HepG2 (cell line): Measurements from ENCODE around the gene GGA1. TPM values are rescaled to one million over a fixed set of nuclear protein-coding genes. Genes with fewer than 3 reads are reported as not detected.

Experiments used
- AKAP8 ChIP-seq: sonication (generic); formaldehyde crosslinking; IDR thresholded peaks from 2 replicates; pipeline ENCODE4 v1.5.1; 2020; ENCODE audit warnings: mild to moderate bottlenecking, missing genetic modification reagents
- ATF2 ChIP-seq: sonication (generic); formaldehyde crosslinking; IDR thresholded peaks from 2 replicates; pipeline ENCODE4 v1.4.0; 2020; ENCODE audit warnings: missing genetic modification reagents
- CC2D1A ChIP-seq: sonication (generic); formaldehyde crosslinking; IDR thresholded peaks from 2 replicates; pipeline ENCODE4 v1.8.1; 2023; ENCODE audit warnings: mild to moderate bottlenecking, missing genetic modification reagents
- CENPX ChIP-seq: sonication (generic); formaldehyde crosslinking; IDR thresholded peaks from 2 replicates; pipeline ENCODE4 v1.9.0; 2021; ENCODE audit warnings: mild to moderate bottlenecking, missing genetic modification reagents, moderate library complexity
- CREBL2 ChIP-seq: sonication (generic); formaldehyde crosslinking; IDR thresholded peaks from 2 replicates; pipeline ENCODE4 v1.8.1; 2023; ENCODE audit warnings: missing genetic modification reagents, mild to moderate bottlenecking, borderline replicate concordance
- ESRRA ChIP-seq: sonication (generic); formaldehyde crosslinking; IDR thresholded peaks from 2 replicates; pipeline ENCODE4 v1.5.1; 2020; ENCODE audit warnings: mild to moderate bottlenecking, low read depth, missing genetic modification reagents
- HDAC6 ChIP-seq: fragments of 200-600 bp; sonication (generic); IDR thresholded peaks from 2 replicates; pipeline ENCODE4 v1.7.0; 2017; ENCODE audit warnings: mild to moderate bottlenecking, antibody characterized with exemption, low read length, low read depth
- IKZF5 ChIP-seq: IDR thresholded peaks from 2 replicates; pipeline ENCODE4 v1.6.1; 2018; ENCODE audit warnings: missing genetic modification reagents, mild to moderate bottlenecking, missing compliant biosample characterization
- MXD3 ChIP-seq: IDR thresholded peaks from 2 replicates; pipeline ENCODE4 v1.6.1; 2016; ENCODE audit warnings: mild to moderate bottlenecking, missing biosample characterization, missing genetic modification reagents
- RAD21 ChIP-seq: fragments of 450-650 bp; formaldehyde crosslinking; IDR thresholded peaks from 2 replicates; pipeline ENCODE4 v1.5.0; 2020; ENCODE audit warnings: mild to moderate bottlenecking
- RFX3 ChIP-seq: IDR thresholded peaks from 2 replicates; pipeline ENCODE4 v1.6.1; 2016; ENCODE audit warnings: missing biosample characterization, missing genetic modification reagents
- RORA ChIP-seq: sonication (generic); formaldehyde crosslinking; IDR thresholded peaks from 2 replicates; pipeline ENCODE4 v1.5.0; 2020; ENCODE audit warnings: mild to moderate bottlenecking, missing genetic modification reagents, moderate library complexity
- SALL1 ChIP-seq: sonication (generic); formaldehyde crosslinking; IDR thresholded peaks from 2 replicates; pipeline ENCODE4 v1.8.0; 2022; ENCODE audit warnings: mild to moderate bottlenecking, missing genetic modification reagents
- SP2 ChIP-seq: sonication (generic); formaldehyde crosslinking; IDR thresholded peaks from 2 replicates; pipeline ENCODE4 v1.5.1; 2020; ENCODE audit warnings: mild to moderate bottlenecking, missing genetic modification reagents
- YY1 ChIP-seq: IDR thresholded peaks from 2 replicates; pipeline ENCODE4 v1.6.1; 2011; ENCODE audit warnings: low read length, low read depth, moderate library complexity, mild to moderate bottlenecking; ENCODE audit not compliant: insufficient read depth, insufficient replicate concordance
- ZFY ChIP-seq: sonication (generic); formaldehyde crosslinking; IDR thresholded peaks from 2 replicates; pipeline ENCODE4 v1.4.0; 2020; ENCODE audit warnings: missing genetic modification reagents
- ZKSCAN8 ChIP-seq: IDR thresholded peaks from 2 replicates; pipeline ENCODE4 v1.6.1; 2016; ENCODE audit warnings: borderline replicate concordance, missing genetic modification reagents, missing compliant biosample characterization
- ZNF225 ChIP-seq: sonication (generic); formaldehyde crosslinking; IDR thresholded peaks from 2 replicates; pipeline ENCODE4 v1.4.0; 2020; ENCODE audit warnings: mild to moderate bottlenecking, missing genetic modification reagents
- ZNF33B ChIP-seq: sonication (generic); formaldehyde crosslinking; IDR thresholded peaks from 2 replicates; pipeline ENCODE4 v1.5.1; 2020; ENCODE audit warnings: mild to moderate bottlenecking, missing genetic modification reagents
- ZNF556 ChIP-seq: sonication (generic); formaldehyde crosslinking; IDR thresholded peaks from 2 replicates; pipeline ENCODE4 v1.4.0; 2020; ENCODE audit warnings: mild to moderate bottlenecking, missing genetic modification reagents, borderline replicate concordance
- ZNF589 ChIP-seq: sonication (generic); formaldehyde crosslinking; conservative IDR thresholded peaks from 2 replicates; pipeline ENCODE4 v1.8.0; 2022; ENCODE audit warnings: mild to moderate bottlenecking, moderate library complexity, missing genetic modification reagents
- ZNF670 ChIP-seq: sonication (generic); formaldehyde crosslinking; IDR thresholded peaks from 2 replicates; pipeline ENCODE4 v1.8.0; 2022; ENCODE audit warnings: mild to moderate bottlenecking, missing genetic modification reagents, borderline replicate concordance
- ZNF781 ChIP-seq: sonication (generic); formaldehyde crosslinking; IDR thresholded peaks from 2 replicates; pipeline ENCODE4 v1.5.1; 2020; ENCODE audit warnings: borderline replicate concordance, mild to moderate bottlenecking, missing genetic modification reagents; ENCODE audit errors: not compliant biosample characterization
- ZUFSP ChIP-seq: sonication (generic); formaldehyde crosslinking; IDR thresholded peaks from 2 replicates; pipeline ENCODE4 v1.9.0; 2021; ENCODE audit warnings: missing genetic modification reagents, mild to moderate bottlenecking, borderline replicate concordance
- polyA plus RNA-seq, 8 experiments: library from polyadenylated mRNA; depleted of rRNA in 3 of 8; stranded (reverse) in 7 of 8; unstranded in 1 of 8; fragments of >200 nt; fragmentation: Illumina TruSeq in 4 of 8; extraction: Trizol in 4 of 8; gene quantifications; 2 replicates each; pipeline versions ENCODE4 v1.2.1 to v1.2.3, GENCODE V29; 2011 to 2016; ENCODE audit warnings: low read depth in 4 of 8, missing spikeins in 1 of 8, mixed read lengths in 1 of 8; ENCODE audit not compliant: insufficient read depth in 1 of 8
- total RNA-seq, 5 experiments: library from RNA; depleted of rRNA; stranded (reverse); fragments of >200 nt; fragmentation: Illumina TruSeq; extraction: Trizol; gene quantifications; 2 replicates each; pipeline ENCODE4 v1.2.3, GENCODE V29; 2016; ENCODE audit warnings: low read depth in 1 of 5

GGA1 gene
- total and polyA plus RNA-seq, 2 of the 13 experiments (the other 11 are each of a cell fraction or from before 2014, with no cell fraction given) = 29.1 to 87.2 TPM

- TF ChIP-seq SP2 (CRISPR knock-in tag) = no peak
- TF ChIP-seq ESRRA (CRISPR knock-in tag) = no peak
- TF ChIP-seq ZFY (CRISPR knock-in tag) = no peak
- TF ChIP-seq YY1 = peak; percentile 66
- no peak for TF ChIP-seq ZNF225 (CRISPR knock-in tag)
- no peak for TF ChIP-seq ZNF670 (CRISPR knock-in tag)
- no peak for TF ChIP-seq RORA (CRISPR knock-in tag)
- TF ChIP-seq CREBL2 (CRISPR knock-in tag) = no peak
- TF ChIP-seq CENPX = no peak
- TF ChIP-seq ZUFSP (CRISPR knock-in tag) = no peak
- peak; percentile 64 for TF ChIP-seq RAD21 (CRISPR knock-in tag)
- 0 out of 2 replicates have a peak, but pooled peaks have one; percentile 23 for TF ChIP-seq ZKSCAN8 (CRISPR knock-in tag)
- no peak; the same call in 1 of the 2 replicates for TF ChIP-seq ZNF556 (CRISPR knock-in tag)
- TF ChIP-seq ZNF33B (CRISPR knock-in tag) = no peak
- TF ChIP-seq IKZF5 (CRISPR knock-in tag) = peak; percentile 55
- no peak for TF ChIP-seq RFX3 (CRISPR knock-in tag)
- no peak for TF ChIP-seq CC2D1A (CRISPR knock-in tag)
- no peak for TF ChIP-seq MXD3
- peak; percentile 46 for TF ChIP-seq SALL1 (CRISPR knock-in tag)
- no peak for TF ChIP-seq ZNF589 (CRISPR knock-in tag)
- no peak for TF ChIP-seq HDAC6
- TF ChIP-seq AKAP8 (CRISPR knock-in tag) = no peak
- TF ChIP-seq ATF2 = 0 out of 2 replicates have a peak, but pooled peaks have one; percentile 59
- TF ChIP-seq ZNF781 (CRISPR knock-in tag) = no peak
Observed at GRCh38 chr22:37607010-37607934, 1.4 kb upstream of the GGA1 start (continued).
